LNCaP clone FGC (cell line): ENCODE data around the gene CHSY3.

Source experiments
- DNase-seq: peaks from one replicate; pipeline ENCODE4 v3.0.0-alpha.2; 2011; ENCODE audit warnings: low read depth
- H3K4me3 ChIP-seq: 2 replicates; pipeline ENCODE4 v1.5.1; 2011; ENCODE audit warnings: mild to moderate bottlenecking, low read depth, low read length, control low read depth
- CTCF ChIP-seq: IDR thresholded peaks from 2 replicates; pipeline ENCODE4 v1.5.1; 2012; ENCODE audit warnings: mild to moderate bottlenecking; ENCODE audit not compliant: control insufficient read depth, insufficient read depth; ENCODE audit errors: extremely low read depth

CHSY3 gene

GRCh38 chr5:129915415-129915814, 11.2 kb downstream of the CHSY3 start:
- no peak for DNase-seq
- no peak overlapping the region for H3K4me3 ChIP-seq
- TF ChIP-seq CTCF = no peak

- no peak overlapping the region for H3K4me3 ChIP-seq
- DNase-seq = no peak
- no peak for TF ChIP-seq CTCF
These were observed 13.0 kb downstream of the CHSY3 start for GRCh38 chr5:129917224-129917623.

GRCh38 chr5:129921204-129921603, 16.9 kb downstream of the CHSY3 start:
- H3K4me3 ChIP-seq = no peak overlapping the region
- no peak for TF ChIP-seq CTCF
- DNase-seq = no peak

- no peak overlapping the region for H3K4me3 ChIP-seq
- no peak for DNase-seq
- TF ChIP-seq CTCF = no peak
These were observed 26.0 kb downstream of the CHSY3 start for GRCh38 chr5:129930221-129930620.

GRCh38 chr5:129935626-129936025, 31.4 kb downstream of the CHSY3 start:
- DNase-seq = no peak
- H3K4me3 ChIP-seq = no peak overlapping the region
- no peak for TF ChIP-seq CTCF

GRCh38 chr5:129938077-129938476, 33.8 kb downstream of the CHSY3 start:
- TF ChIP-seq CTCF = no peak
- DNase-seq = no peak
- no peak overlapping the region for H3K4me3 ChIP-seq

- H3K4me3 ChIP-seq = no peak overlapping the region
- DNase-seq = no peak
- TF ChIP-seq CTCF = no peak
These were observed 39.7 kb downstream of the CHSY3 start for GRCh38 chr5:129943936-129944335.
